ENCODE measurements around the gene ATP13A2.

ATP13A2 gene

GRCh38 chr1:16983649-16984048, 28.1 kb downstream of the ATP13A2 start:
- no peak for TF ChIP-seq CTCF (IDR thresholded peaks at IDR 0.05)
- H3K27ac ChIP-seq = no peak overlapping the region
- H3K27me3 ChIP-seq = no peaks in the 10 kb centered on the region
- no peak for DNase-seq
- H3K4me1 ChIP-seq = peaks cover 0 to 29% (median 20%) of the 10 kb centered on the region in 4 donors
- no peaks in the 10 kb centered on the region for H3K9me3 ChIP-seq
- intact Hi-C loops (cut with DNase I; ENCODE audit: low total_unique reads) = no loop called here
- H3K36me3 ChIP-seq = peaks cover 19 to 31% (median 30%) of the 10 kb centered on the region in 3 donors
- H3K4me3 ChIP-seq = no peak overlapping the region

- Histone ChIP-seq H3K36me3 (peaks cover 11 to 26% (median 24%) of the 10 kb centered on the region in 3 donors), H3K27ac (no peak overlapping the region), H3K9me3 (no peaks in the 10 kb centered on the region), H3K4me3 (no peak overlapping the region), H3K27me3 (no peaks in the 10 kb centered on the region), H3K4me1 (peaks cover 0 to 36% (median 27%) of the 10 kb centered on the region in 4 donors)
- intact Hi-C loops (cut with DNase I; ENCODE audit: low total_unique reads) = no loop called here
- TF ChIP-seq CTCF (IDR thresholded peaks at IDR 0.05) = no peak
- DNase-seq = no peak
Observed at GRCh38 chr1:16982902-16983301, 28.8 kb downstream of the ATP13A2 start.

GRCh38 chr1:16981269-16981849, 30.4 kb downstream of the ATP13A2 start:
- H3K27me3 ChIP-seq = no peaks in the 10 kb centered on the region
- H3K4me3 ChIP-seq = no peak overlapping the region
- peaks cover 3 to 10% (median 8%) of the 10 kb centered on the region in 3 donors for H3K36me3 ChIP-seq
- no peaks in the 10 kb centered on the region for H3K9me3 ChIP-seq
- intact Hi-C loops (cut with DNase I; ENCODE audit: low total_unique reads) = no loop called here
- no peak for TF ChIP-seq CTCF (IDR thresholded peaks at IDR 0.05)
- DNase-seq = no peak
- peak overlapping the region; percentile 86 to 98 for H3K27ac ChIP-seq
- H3K4me1 ChIP-seq = peaks cover 0 to 41% (median 31%) of the 10 kb centered on the region in 4 donors

- no peak for TF ChIP-seq CTCF (IDR thresholded peaks at IDR 0.05)
- no peaks in the 10 kb centered on the region for H3K27me3 ChIP-seq
- H3K4me1 ChIP-seq = peaks cover 0 to 46% (median 34%) of the 10 kb centered on the region in 4 donors
- H3K9me3 ChIP-seq = no peaks in the 10 kb centered on the region
- DNase-seq = no peak
- intact Hi-C loops (cut with DNase I; ENCODE audit: low total_unique reads) = no loop called here
- peaks cover 0 to 3% (median 1%) of the 10 kb centered on the region in 3 donors for H3K36me3 ChIP-seq
- H3K27ac ChIP-seq = peak within 1 kb of the TSS; percentile 86 to 98
- H3K4me3 ChIP-seq = peak within 1 kb of the TSS; percentile 62 to 66
Observed at GRCh38 chr1:16980473-16981268, 31.1 kb downstream of the ATP13A2 start, which contains the start of gene MFAP2. Gene MFAP2 (minus strand): TSS chr1:16980620. CDS start chr1:16978273, 2,347 bp downstream.

GRCh38 chr1:16979475-16980327, 32.0 kb downstream of the ATP13A2 start:
- H3K27me3 ChIP-seq = no peaks in the 10 kb centered on the region
- H3K36me3 ChIP-seq = no peaks in the 10 kb centered on the region
- TF ChIP-seq CTCF (IDR thresholded peaks at IDR 0.05) = no peak
- H3K4me3 ChIP-seq = peak overlapping the region; percentile 62 to 66
- DNase-seq = no peak
- H3K9me3 ChIP-seq = no peaks in the 10 kb centered on the region
- intact Hi-C loops (cut with DNase I; ENCODE audit: low total_unique reads) = no loop called here
- peaks cover 0 to 52% (median 40%) of the 10 kb centered on the region in 4 donors for H3K4me1 ChIP-seq
- H3K27ac ChIP-seq = peak overlapping the region; percentile 86 to 98

All from tibial artery (tissue), 4 donors.